IMR-90 (cell line): ENCODE results near the gene PRRX1. TPM values are rescaled to one million over a fixed set of nuclear protein-coding genes. Genes with fewer than 3 reads are reported as not detected.

Source experiments
- BHLHE40 ChIP-seq: fragments of 150-350 bp; IDR thresholded peaks from 2 replicates; pipeline ENCODE4 v1.6.1; 2016; ENCODE audit warnings: mild to moderate bottlenecking, low read depth, low read length
- ELK1 ChIP-seq: fragments of 150-350 bp; IDR thresholded peaks from 2 replicates; pipeline ENCODE4 v1.6.1; 2016; ENCODE audit warnings: low read depth, mild to moderate bottlenecking, low read length, moderate library complexity, borderline replicate concordance
- FOS ChIP-seq: fragments of 150-350 bp; IDR thresholded peaks from 2 replicates; pipeline ENCODE4 v1.6.1; 2016; ENCODE audit warnings: low read depth, low read length
- MAZ ChIP-seq: IDR thresholded peaks from 2 replicates; pipeline ENCODE4 v1.6.1; 2012; ENCODE audit warnings: low read depth, mild to moderate bottlenecking, low read length, improper control_type of control experiment, moderate library complexity, borderline replicate concordance
- MXI1 ChIP-seq: IDR thresholded peaks from 2 replicates; pipeline ENCODE4 v1.6.1; 2012; ENCODE audit warnings: low read depth, mild to moderate bottlenecking, low read length, moderate library complexity, borderline replicate concordance
- NFE2L2 ChIP-seq: fragments of 150-350 bp; IDR thresholded peaks from 2 replicates; pipeline ENCODE4 v1.6.1; 2016; ENCODE audit warnings: low read depth, mild to moderate bottlenecking, low read length
- POLR2A ChIP-seq: IDR thresholded peaks from 2 replicates; pipeline ENCODE4 v1.6.1; 2012; ENCODE audit warnings: mild to moderate bottlenecking, low read depth, low read length
- RCOR1 ChIP-seq: IDR thresholded peaks from 2 replicates; pipeline ENCODE4 v1.6.1; 2012; ENCODE audit warnings: mild to moderate bottlenecking, low read length, improper control_type of control experiment; ENCODE audit not compliant: insufficient replicate concordance
- polyA plus RNA-seq, 3 experiments: library from polyadenylated mRNA; depleted of rRNA; stranded (reverse); fragments of >200 nt; gene quantifications; 2 replicates each; pipeline ENCODE4 v1.2.3, GENCODE V29; 2012; ENCODE audit warnings: low replicate concordance in 1 of 3
- total RNA-seq: library from RNA; depleted of rRNA; stranded (reverse); fragments of >200 nt; gene quantifications from 2 replicates; pipeline ENCODE4 v1.2.3, GENCODE V29; 2012

Gene PRRX1
- total and polyA plus RNA-seq, 2 of the 4 experiments (the other 2 are of a cell fraction), result 50.0 to 65.4 TPM

- TF ChIP-seq ELK1 (no peak), RCOR1 (no peak), NFE2L2 (no peak), BHLHE40 (no peak), FOS (no peak), MAZ (no peak), POLR2A (no peak), MXI1 (no peak)
Observed at GRCh38 chr1:170696591-170697290, 32.8 kb downstream of the PRRX1 start (continued).
